ENCODE data around the gene KLHL10. TPM values are rescaled to one million over a fixed set of nuclear protein-coding genes. Genes with fewer than 3 reads are reported as not detected.

Gene KLHL10
- total and polyA plus RNA-seq, 9 of the 15 experiments (the other 6 are each of a cell fraction or from before 2014, with no cell fraction given) = 0.06 to 0.56 (median 0.12) TPM; not detected in 5

DNA sequence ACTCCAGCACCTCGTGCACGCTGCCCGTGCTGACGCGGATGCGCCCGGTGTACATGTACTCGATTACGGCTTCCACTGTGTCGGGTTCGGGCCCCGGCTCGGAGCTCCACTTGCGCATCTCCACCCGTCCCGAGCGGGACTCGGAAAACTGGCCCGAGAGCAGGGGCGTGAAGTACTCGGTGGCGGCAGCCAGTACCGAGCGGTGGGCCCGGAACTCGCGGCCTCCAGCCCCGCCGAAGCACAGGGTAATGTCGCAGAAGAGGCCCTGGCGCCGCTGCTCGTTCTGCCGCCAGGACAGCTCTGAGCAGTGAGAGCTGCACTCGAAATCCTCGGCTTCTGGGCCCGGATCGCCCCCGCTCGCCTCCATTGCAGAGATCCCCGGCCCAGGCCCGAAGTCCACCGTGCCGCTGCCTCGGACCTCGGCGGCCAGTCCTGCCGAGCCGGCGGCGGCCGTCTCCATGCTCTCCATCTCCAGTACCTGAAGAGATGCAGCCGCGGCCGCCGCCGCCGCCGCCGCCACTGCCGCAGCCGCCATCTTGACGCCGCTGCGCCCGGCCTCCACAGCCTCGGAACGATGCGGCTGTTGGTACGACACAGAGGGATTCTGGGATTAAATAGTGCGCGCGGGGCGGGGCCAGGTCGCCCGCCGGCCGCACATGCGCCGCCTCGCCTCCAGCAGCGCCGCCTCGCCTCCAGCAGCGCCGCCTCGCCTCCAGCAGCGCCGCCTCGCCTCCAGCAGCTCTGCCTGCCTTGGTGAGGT lies 27.4 kb downstream of the KLHL10 start, which contains the start of gene KLHL11 (continued):
- TF ChIP-seq, protein P1, sequence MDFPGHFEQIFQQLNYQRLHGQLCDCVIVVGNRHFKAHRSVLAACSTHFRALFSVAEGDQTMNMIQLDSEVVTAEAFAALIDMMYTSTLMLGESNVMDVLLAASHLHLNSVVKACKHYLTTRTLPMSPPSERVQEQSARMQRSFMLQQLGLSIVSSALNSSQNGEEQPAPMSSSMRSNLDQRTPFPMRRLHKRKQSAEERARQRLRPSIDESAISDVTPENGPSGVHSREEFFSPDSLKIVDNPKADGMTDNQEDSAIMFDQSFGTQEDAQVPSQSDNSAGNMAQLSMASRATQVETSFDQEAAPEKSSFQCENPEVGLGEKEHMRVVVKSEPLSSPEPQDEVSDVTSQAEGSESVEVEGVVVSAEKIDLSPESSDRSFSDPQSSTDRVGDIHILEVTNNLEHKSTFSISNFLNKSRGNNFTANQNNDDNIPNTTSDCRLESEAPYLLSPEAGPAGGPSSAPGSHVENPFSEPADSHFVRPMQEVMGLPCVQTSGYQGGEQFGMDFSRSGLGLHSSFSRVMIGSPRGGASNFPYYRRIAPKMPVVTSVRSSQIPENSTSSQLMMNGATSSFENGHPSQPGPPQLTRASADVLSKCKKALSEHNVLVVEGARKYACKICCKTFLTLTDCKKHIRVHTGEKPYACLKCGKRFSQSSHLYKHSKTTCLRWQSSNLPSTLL (IDR thresholded peaks at IDR 0.05) = no peak
- TF ChIP-seq, protein P2, sequence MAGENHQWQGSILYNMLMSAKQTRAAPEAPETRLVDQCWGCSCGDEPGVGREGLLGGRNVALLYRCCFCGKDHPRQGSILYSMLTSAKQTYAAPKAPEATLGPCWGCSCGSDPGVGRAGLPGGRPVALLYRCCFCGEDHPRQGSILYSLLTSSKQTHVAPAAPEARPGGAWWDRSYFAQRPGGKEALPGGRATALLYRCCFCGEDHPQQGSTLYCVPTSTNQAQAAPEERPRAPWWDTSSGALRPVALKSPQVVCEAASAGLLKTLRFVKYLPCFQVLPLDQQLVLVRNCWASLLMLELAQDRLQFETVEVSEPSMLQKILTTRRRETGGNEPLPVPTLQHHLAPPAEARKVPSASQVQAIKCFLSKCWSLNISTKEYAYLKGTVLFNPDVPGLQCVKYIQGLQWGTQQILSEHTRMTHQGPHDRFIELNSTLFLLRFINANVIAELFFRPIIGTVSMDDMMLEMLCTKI (IDR thresholded peaks at IDR 0.05; ENCODE audit: partially characterized antibody) = no peak
- no peak for TF ChIP-seq FOS (IDR thresholded peaks at IDR 0.05; ENCODE audit: extremely low read depth, insufficient read length)
- no peak for TF ChIP-seq JUNB (CRISPR knock-in tag; conservative IDR thresholded peaks at IDR 0.05)
- no peak for TF ChIP-seq TARDBP (IDR thresholded peaks at IDR 0.05)
- 0 out of 2 replicates have a peak, but pooled peaks have one; percentile 25 for TF ChIP-seq KLF13 (tag; IDR thresholded peaks at IDR 0.05; ENCODE audit: borderline replicate concordance, low read depth)
- TF ChIP-seq, protein P3, sequence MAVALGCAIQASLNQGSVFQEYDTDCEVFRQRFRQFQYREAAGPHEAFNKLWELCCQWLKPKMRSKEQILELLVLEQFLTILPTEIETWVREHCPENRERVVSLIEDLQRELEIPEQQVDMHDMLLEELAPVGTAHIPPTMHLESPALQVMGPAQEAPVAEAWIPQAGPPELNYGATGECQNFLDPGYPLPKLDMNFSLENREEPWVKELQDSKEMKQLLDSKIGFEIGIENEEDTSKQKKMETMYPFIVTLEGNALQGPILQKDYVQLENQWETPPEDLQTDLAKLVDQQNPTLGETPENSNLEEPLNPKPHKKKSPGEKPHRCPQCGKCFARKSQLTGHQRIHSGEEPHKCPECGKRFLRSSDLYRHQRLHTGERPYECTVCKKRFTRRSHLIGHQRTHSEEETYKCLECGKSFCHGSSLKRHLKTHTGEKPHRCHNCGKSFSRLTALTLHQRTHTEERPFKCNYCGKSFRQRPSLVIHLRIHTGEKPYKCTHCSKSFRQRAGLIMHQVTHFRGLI (CRISPR knock-in tag; IDR thresholded peaks at IDR 0.05) = no peak
- TF ChIP-seq, protein P4, sequence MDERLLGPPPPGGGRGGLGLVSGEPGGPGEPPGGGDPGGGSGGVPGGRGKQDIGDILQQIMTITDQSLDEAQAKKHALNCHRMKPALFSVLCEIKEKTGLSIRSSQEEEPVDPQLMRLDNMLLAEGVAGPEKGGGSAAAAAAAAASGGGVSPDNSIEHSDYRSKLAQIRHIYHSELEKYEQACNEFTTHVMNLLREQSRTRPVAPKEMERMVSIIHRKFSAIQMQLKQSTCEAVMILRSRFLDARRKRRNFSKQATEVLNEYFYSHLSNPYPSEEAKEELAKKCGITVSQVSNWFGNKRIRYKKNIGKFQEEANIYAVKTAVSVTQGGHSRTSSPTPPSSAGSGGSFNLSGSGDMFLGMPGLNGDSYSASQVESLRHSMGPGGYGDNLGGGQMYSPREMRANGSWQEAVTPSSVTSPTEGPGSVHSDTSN (CRISPR knock-in tag; IDR thresholded peaks at IDR 0.05; ENCODE audit: low read depth) = no peak
- TF ChIP-seq, protein P4 (tag; conservative IDR thresholded peaks at IDR 0.05; ENCODE audit: low read depth) = no peak
- no peak for TF ChIP-seq BRD4 (IDR thresholded peaks at IDR 0.05)
- TF ChIP-seq HDAC3 (IDR thresholded peaks at IDR 0.05; ENCODE audit: borderline replicate concordance, partially characterized antibody) = no peak
- TF ChIP-seq, protein P5, sequence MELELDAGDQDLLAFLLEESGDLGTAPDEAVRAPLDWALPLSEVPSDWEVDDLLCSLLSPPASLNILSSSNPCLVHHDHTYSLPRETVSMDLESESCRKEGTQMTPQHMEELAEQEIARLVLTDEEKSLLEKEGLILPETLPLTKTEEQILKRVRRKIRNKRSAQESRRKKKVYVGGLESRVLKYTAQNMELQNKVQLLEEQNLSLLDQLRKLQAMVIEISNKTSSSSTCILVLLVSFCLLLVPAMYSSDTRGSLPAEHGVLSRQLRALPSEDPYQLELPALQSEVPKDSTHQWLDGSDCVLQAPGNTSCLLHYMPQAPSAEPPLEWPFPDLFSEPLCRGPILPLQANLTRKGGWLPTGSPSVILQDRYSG (tag; conservative IDR thresholded peaks at IDR 0.05; ENCODE audit: low read depth) = no peak
- no peak for TF ChIP-seq ADNP (tag; IDR thresholded peaks at IDR 0.05)
- TF ChIP-seq NR4A1 (CRISPR knock-in tag; IDR thresholded peaks at IDR 0.05) = no peak
- TF ChIP-seq NR4A1 (tag; IDR thresholded peaks at IDR 0.05) = no peak
- TF ChIP-seq PHB (CRISPR knock-in tag; IDR thresholded peaks at IDR 0.05) = 0 out of 2 replicates have a peak, but pooled peaks have one; percentile 37
- no peak for TF ChIP-seq POLR2B (IDR thresholded peaks at IDR 0.05; ENCODE audit: low read depth, partially characterized antibody)
- TF ChIP-seq HNRNPH1 (optimal IDR thresholded peaks at IDR 0.05; ENCODE audit: low read depth, low read length) = no peak
- no peak for TF ChIP-seq XRCC5 (IDR thresholded peaks at IDR 0.05; ENCODE audit: low read depth, low read length)
- no peak for TF ChIP-seq ZC3H8 (IDR thresholded peaks at IDR 0.05)
- TF ChIP-seq RFX5 (IDR thresholded peaks at IDR 0.05; ENCODE audit: low read depth, low read length) = no peak

Data from K562 (cell line).